Left cardiac atrium (tissue), 4 donors: ENCODE results near the gene FOXE1. TPM values are rescaled to one million over a fixed set of nuclear protein-coding genes. Genes with fewer than 3 reads are reported as not detected.

Source experiments
- ATAC-seq, 2 donors: fragments of 200-7000 bp; cut with Tn5 transposase; one replicate each; pipeline ENCODE4 v1.9.1; 2020; ENCODE audit warnings: mild to moderate bottlenecking in 2 of 2, moderate library complexity in 2 of 2
- DNase-seq: peaks from one replicate; pipeline ENCODE4 v3.0.0-alpha.2; 2020
- intact Hi-C, 2 donors: fragments of 100-400 bp; cut with DNase I; formaldehyde crosslinking; loops; one replicate each; pipeline versions ENCODE4 v1.14.1 to v1.15.1; 2022 to 2023
- total RNA-seq, 2 donors: library from RNA; stranded (reverse); fragmentation: NEBNext Ultra II Directional; extraction: Animal tissue kit (Norgen Biotek cat#: 25700); gene quantifications; one replicate each; pipeline ENCODE4 v1.2.1, GENCODE V29; 2021
- donor health status: DM: no; HTN: yes; CAD: no.
- donor health status: DM: no; HTN: yes; CAD: no; lungs with severe emphysema.
- donor health status: DM: yes; HTN: yes; CAD: no.
- donor health status: Dilated cardiomyopathy.

The FOXE1 gene
- total RNA-seq, 2 donors from 2014 or later, result not detected

DNA sequence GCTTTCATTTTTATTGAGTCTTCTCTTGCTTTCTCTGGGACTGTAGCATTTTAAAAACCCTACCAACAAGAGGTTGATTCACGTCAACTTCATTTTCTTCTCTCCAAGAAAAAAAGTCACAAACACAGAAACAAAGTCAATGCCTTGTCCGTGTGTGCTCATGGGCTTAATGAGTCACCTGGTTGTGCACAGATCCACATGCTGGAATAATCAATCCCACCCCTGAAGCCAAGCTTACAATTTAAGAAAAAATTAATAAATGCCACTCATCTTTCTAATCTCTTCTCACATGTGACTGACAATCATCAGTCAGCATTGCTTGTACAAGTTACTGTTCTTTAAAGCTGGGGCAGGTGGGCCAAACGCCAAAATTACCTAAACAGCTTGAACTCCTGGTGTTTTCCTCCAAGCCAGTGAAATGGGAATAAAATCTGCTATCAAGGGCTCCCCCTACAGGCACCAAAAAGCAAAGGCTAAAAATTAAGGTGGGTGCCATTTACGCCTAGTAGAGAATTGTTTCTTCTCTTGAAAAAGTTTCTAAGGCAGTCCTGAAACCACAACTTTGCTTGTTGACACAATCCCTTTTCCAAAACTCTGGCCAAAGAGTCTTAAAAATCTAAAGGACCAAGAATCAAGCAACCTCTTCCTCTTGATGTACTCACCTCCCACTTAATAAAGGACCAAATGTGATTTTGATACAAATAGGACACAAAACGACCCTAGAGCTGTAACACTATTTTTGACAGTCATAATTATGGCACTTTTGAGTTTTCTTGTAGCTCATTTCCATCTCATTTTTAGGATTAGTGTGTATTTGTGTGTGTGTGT is 47.9 kb downstream of the FOXE1 start:
- ATAC-seq (peak; percentile 47 to 49), DNase-seq (peak; percentile 31)
- intact Hi-C loops, result loop anchor here (1.0 to 2.0 kb wide), 2 partner anchors 190 to 191 kb away; no protein-coding TSS in a partner anchor

DNA sequence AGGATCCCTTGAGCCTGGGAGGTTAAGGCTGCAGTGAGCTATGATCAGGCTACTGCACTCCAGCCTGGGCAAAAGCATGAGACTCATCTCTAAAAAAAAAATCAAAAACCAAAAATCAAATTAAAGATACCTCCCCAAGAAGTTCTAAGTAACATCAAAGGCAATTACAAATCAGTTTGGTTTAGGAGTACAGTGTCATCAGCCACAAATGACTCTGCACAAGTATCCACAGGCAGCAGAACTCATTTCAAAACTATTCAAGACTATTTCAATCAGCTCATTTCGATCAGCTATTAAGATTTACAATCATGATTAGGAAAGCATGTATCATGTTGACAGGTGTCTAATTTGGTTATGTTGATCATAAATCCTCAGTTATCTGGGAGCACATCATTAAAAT is 50.2 kb downstream of the FOXE1 start:
- intact Hi-C loops, result no loop called here
- no peak for ATAC-seq

DNA sequence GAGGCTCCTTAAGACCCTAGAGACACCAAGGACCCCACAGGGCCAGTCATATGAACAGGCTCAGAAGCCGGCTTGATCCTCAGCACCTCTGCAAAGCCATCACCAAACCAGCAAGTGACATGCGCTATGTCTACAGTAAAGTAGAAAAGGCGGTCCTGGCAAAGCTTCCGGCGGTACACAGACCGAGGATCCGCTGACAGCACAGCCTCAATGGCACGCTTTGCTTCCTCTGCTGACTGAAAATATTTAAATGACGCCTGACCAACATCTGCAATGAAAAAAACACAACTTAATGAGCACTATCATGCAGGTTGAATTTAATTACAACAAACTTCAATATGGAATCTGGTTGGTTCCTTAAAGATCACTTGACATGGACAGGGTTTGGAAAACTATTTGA is 51.7 kb downstream of the FOXE1 start:
- intact Hi-C loops, result no loop called here

More for the DNA sequence above, 50.2 kb downstream of the FOXE1 start:
- no peak for DNase-seq

DNA sequence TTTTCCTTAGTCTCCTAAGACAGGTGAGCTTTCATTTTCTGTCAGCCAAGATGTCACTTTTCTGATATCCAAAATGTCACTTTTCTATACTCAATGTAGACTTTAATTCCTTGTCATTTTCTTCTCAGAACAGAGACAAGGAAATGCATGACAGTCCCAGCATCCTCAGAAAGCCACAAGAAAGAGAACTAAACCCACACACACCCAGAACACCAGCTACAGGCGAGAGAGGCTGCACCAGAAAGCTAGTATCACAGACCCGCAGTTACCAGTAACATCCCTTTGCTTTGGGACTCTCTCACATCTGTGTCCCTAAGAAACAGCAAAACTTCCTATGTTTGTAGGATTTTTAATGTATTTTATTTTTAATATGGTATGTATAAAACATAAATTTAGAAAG is 52.2 kb downstream of the FOXE1 start:
- intact Hi-C loops, result no loop called here
- DNase-seq, result no peak
- ATAC-seq, result no peak

More for the DNA sequence above, 51.7 kb downstream of the FOXE1 start:
- DNase-seq, result no peak
- ATAC-seq, result no peak

Other genes starting within 250 kb of the FOXE1 start
- gene TSTD2, start 219.9 kb upstream of the FOXE1 start, total RNA-seq, result 10 to 100 TPM; 15.5 to 18.6 TPM
- 10 to 100 TPM; 22.4 to 22.7 TPM for gene NCBP1, start 219.4 kb upstream of the FOXE1 start, total RNA-seq
- gene XPA, start 155.9 kb upstream of the FOXE1 start, total RNA-seq, result 10 to 100 TPM in 1 of 2 donors, 1 to 10 TPM in 1; 5.7 to 14.2 TPM
- 1 to 10 TPM; 7.0 to 8.2 TPM for gene TRMO, start 69.3 kb downstream of the FOXE1 start, total RNA-seq
- under 1 TPM in 1 of 2 donors, not detected in 1; 0.10 TPM for gene HEMGN, start 84.9 kb downstream of the FOXE1 start, total RNA-seq
- gene ANP32B, start 130.1 kb downstream of the FOXE1 start, total RNA-seq, result 10 to 100 TPM; 55.2 to 70.2 TPM
- gene NANS, start 203.5 kb downstream of the FOXE1 start, total RNA-seq, result 10 to 100 TPM; 31.0 to 41.5 TPM